K562 (cell line): ENCODE results near the gene KIFC3. TPM values are rescaled to one million over a fixed set of nuclear protein-coding genes. Genes with fewer than 3 reads are reported as not detected.
A peak's percentile ranks its signal among the peaks of the same experiment; 100 is the strongest.

Experiments used
- ATAC-seq: fragments of 200-7000 bp; cut with Tn5 transposase; 3 replicates; pipeline ENCODE4 v1.9.1; 2020; ENCODE audit warnings: moderate library complexity
- BruUV-seq: library from RNA; stranded (reverse); fragments of 400-500 nt; replicated peaks from 2 replicates; lab custom pipeline; 2021; lab: Mats Ljungman, UMichigan
- CTCF ChIA-PET: fragments of 300-600 bp; formaldehyde crosslinking; extraction: SDS; loops from one replicate; lab custom pipeline; 2021; ENCODE audit warnings: low intra/inter-chr PET ratio; lab: Yijun Ruan, JAX
- POLR2A ChIA-PET: fragments of 300-600, 350-650 bp; sonication (Branson Sonifier 250); formaldehyde crosslinking; extraction: SDS; loops from one replicate; lab custom pipeline; 2021; ENCODE audit warnings: antibody characterized with exemption, inconsistent platforms; lab: Yijun Ruan, JAX
- DNase-seq, 4 experiments: peaks; one replicate each; pipeline versions ENCODE4 v3.0.0 to v3.0.0-alpha.2; 2011 to 2018; ENCODE audit warnings: low spot score in 3 of 4, mixed read lengths in 3 of 4; ENCODE audit errors: extremely low read depth in 1 of 4
- FAIRE-seq: peaks from 2 replicates; lab custom pipeline; 2011; peaks lifted over from hg19 to GRCh38; lab: Jason Lieb, UNC
- H2AFZ ChIP-seq: 2 replicates; pipeline ENCODE4 v1.6.0; 2011; ENCODE audit warnings: low read depth, low read length, control low read depth, inconsistent platforms
- H3K27ac ChIP-seq: fragments of 200-600 bp; 3 replicates; pipeline ENCODE4 v1.8.0; 2011; ENCODE audit warnings: low read depth, mild to moderate bottlenecking, control low read depth, inconsistent platforms, low read length, moderate library complexity, mixed read lengths; ENCODE audit errors: extremely low read depth
- H3K27me3 ChIP-seq, 2 experiments: fragments of 300-600 bp in 1 of 2; 2 replicates in 1 of 2; 3 replicates in 1 of 2; pipeline versions ENCODE4 v1.6.0 to v1.8.0; 2011; ENCODE audit warnings: inconsistent platforms in 2 of 2, low read length in 2 of 2, mild to moderate bottlenecking in 1 of 2, mixed read lengths in 1 of 2, moderate library complexity in 1 of 2; ENCODE audit not compliant: control insufficient read depth in 2 of 2, insufficient read depth in 2 of 2
- H3K36me3 ChIP-seq: fragments of 300-600 bp; 3 replicates; pipeline ENCODE4 v1.8.0; 2011; ENCODE audit warnings: mild to moderate bottlenecking, low read length, inconsistent platforms; ENCODE audit not compliant: control insufficient read depth, insufficient read depth
- H3K4me1 ChIP-seq, 2 experiments: fragments of 200-600 bp in 1 of 2; replicated peaks in 1 of 2; 2 replicates in 1 of 2; 3 replicates in 1 of 2; pipeline versions ENCODE4 v1.5.1 to v1.8.0; 2011; ENCODE audit warnings: inconsistent platforms in 2 of 2, low read length in 2 of 2, mild to moderate bottlenecking in 1 of 2, mixed read lengths in 1 of 2, moderate library complexity in 1 of 2; ENCODE audit not compliant: control insufficient read depth in 2 of 2, insufficient read depth in 2 of 2
- H3K4me2 ChIP-seq: 2 replicates; pipeline ENCODE4 v1.6.1; 2011; ENCODE audit warnings: low read length, control low read depth, inconsistent platforms, mixed read lengths; ENCODE audit not compliant: insufficient read depth
- H3K4me3 ChIP-seq: fragments of 200-600 bp; sonication (generic), shearing (Covaris generic); 2 replicates; pipeline ENCODE4 v1.5.1; 2016; ENCODE audit warnings: control low read depth, inconsistent platforms
- H3K79me2 ChIP-seq: fragments of 200-600 bp; 3 replicates; pipeline ENCODE4 v1.8.0; 2011; ENCODE audit warnings: low read length, inconsistent platforms; ENCODE audit not compliant: control insufficient read depth, insufficient read depth
- H3K9ac ChIP-seq, 2 experiments: 2 replicates each; pipeline versions ENCODE4 v1.6.0 to v1.6.1; 2011; ENCODE audit warnings: low read depth in 2 of 2, low read length in 2 of 2, control low read depth in 1 of 2, inconsistent platforms in 1 of 2, mild to moderate bottlenecking in 1 of 2, mixed read lengths in 1 of 2; ENCODE audit not compliant: insufficient read depth in 1 of 2
- H3K9me1 ChIP-seq: one replicate; pipeline ENCODE4 v1.6.0; 2011; ENCODE audit warnings: inconsistent platforms, mild to moderate bottlenecking, low read length, moderate library complexity; ENCODE audit not compliant: control insufficient read depth, insufficient read depth
- H3K9me3 ChIP-seq: replicated peaks from 2 replicates; pipeline ENCODE4 v1.5.1; 2011; ENCODE audit warnings: low read depth, low read length, inconsistent platforms; ENCODE audit not compliant: control insufficient read depth, insufficient read depth
- H4K20me1 ChIP-seq: replicated peaks from 2 replicates; pipeline ENCODE4 v1.6.1; 2011; ENCODE audit warnings: low read length, inconsistent platforms, mixed read lengths; ENCODE audit not compliant: control insufficient read depth, insufficient read depth
- POLR2B ChIP-seq: fragments of 450-650 bp; IDR thresholded peaks from 2 replicates; pipeline ENCODE4 v1.6.1; 2018; ENCODE audit warnings: low read depth; ENCODE audit not compliant: partially characterized antibody
- POLR2G ChIP-seq: fragments of 200-400 bp; formaldehyde crosslinking; IDR thresholded peaks from 2 replicates; pipeline ENCODE4 v1.6.1; 2017; ENCODE audit warnings: low read depth, mild to moderate bottlenecking, antibody characterized with exemption, low read length, moderate library complexity
- RBFOX2 ChIP-seq: fragments of 200-400 bp; formaldehyde crosslinking; IDR thresholded peaks from 2 replicates; pipeline ENCODE4 v1.6.1; 2017; ENCODE audit warnings: low read depth, mild to moderate bottlenecking, low read length, moderate library complexity
- RBM22 ChIP-seq: fragments of 200-400 bp; formaldehyde crosslinking; IDR thresholded peaks from 2 replicates; pipeline ENCODE4 v1.6.1; 2018; ENCODE audit warnings: low read length, low read depth; ENCODE audit not compliant: poor library complexity, severe bottlenecking
- SAFB ChIP-seq: fragments of 200-400 bp; formaldehyde crosslinking; IDR thresholded peaks from 2 replicates; pipeline ENCODE4 v1.6.1; 2017; ENCODE audit warnings: low read depth, low read length, borderline replicate concordance
- SRSF9 ChIP-seq: fragments of 200-400 bp; formaldehyde crosslinking; IDR thresholded peaks from 2 replicates; pipeline ENCODE4 v1.6.1; 2017; ENCODE audit warnings: low read depth, low read length, borderline replicate concordance
- ZBTB33 ChIP-seq: sonication (generic); formaldehyde crosslinking; IDR thresholded peaks from 2 replicates; pipeline ENCODE4 v1.8.1; 2023; ENCODE audit warnings: mild to moderate bottlenecking, missing genetic modification reagents
- ZNF263 ChIP-seq: sonication (generic); formaldehyde crosslinking; IDR thresholded peaks from 2 replicates; pipeline ENCODE4 v1.8.0; 2022; ENCODE audit warnings: mild to moderate bottlenecking, missing genetic modification reagents, borderline replicate concordance
- ZNF274 ChIP-seq: IDR thresholded peaks from 2 replicates; pipeline ENCODE4 v1.6.1; 2011; ENCODE audit warnings: low read depth, mild to moderate bottlenecking, low read length, moderate library complexity, borderline replicate concordance
- ZNF347 ChIP-seq: fragments of 450-650 bp; formaldehyde crosslinking; IDR thresholded peaks from 2 replicates; pipeline ENCODE4 v1.4.0; 2020; ENCODE audit warnings: low read depth, mild to moderate bottlenecking, moderate library complexity
- ZNF436 ChIP-seq: fragments of 250-450, 450-650 bp; sonication (Bioruptor Pico); formaldehyde crosslinking; IDR thresholded peaks from 2 replicates; pipeline ENCODE4 v1.7.0; 2020; ENCODE audit warnings: mild to moderate bottlenecking
- ZNF75A ChIP-seq: fragments of 450-650 bp; formaldehyde crosslinking; IDR thresholded peaks from 2 replicates; pipeline ENCODE4 v1.4.0; 2020; ENCODE audit warnings: mild to moderate bottlenecking
- ZNF780A ChIP-seq: fragments of 250-450 bp; sonication (Bioruptor Pico); IDR thresholded peaks from 2 replicates; pipeline ENCODE4 v1.5.0; 2021; ENCODE audit warnings: mild to moderate bottlenecking
- WGBS: fragments of 100-300 bp; shearing (Covaris generic); methylation state at CpG from one replicate; pipeline ENCODE4 v1.1.6; 2016; ENCODE audit warnings: low coverage, mixed read lengths; ENCODE audit not compliant: insufficient coverage; ENCODE audit errors: missing lambda C conversion rate; 5-methylcytosine and 5-hydroxymethylcytosine counted together
- in situ Hi-C: fragments of 300-500 bp; cut with MboI; formaldehyde crosslinking; loops from 4 replicates; pipeline ENCODE4 v1.15.0; 2018; ENCODE audit warnings: inconsistent platforms, mixed read lengths
- intact Hi-C: fragments of 100-400 bp; cut with micrococcal nuclease; formaldehyde crosslinking; loops from 2 replicates; pipeline ENCODE4 v1.14.2; 2022
- polyA plus RNA-seq, 8 experiments: library from polyadenylated mRNA; depleted of rRNA in 4 of 8; stranded (reverse) in 5 of 8; unstranded in 3 of 8; fragments of >200 nt; fragmentation: Nextera tagmentation in 2 of 8; fragmentation: Illumina TruSeq in 1 of 8; extraction: Ambion mirVana in 2 of 8; extraction: Trizol in 1 of 8; gene quantifications; 2 replicates each; pipeline versions ENCODE4 v1.2.1 to v1.2.3, GENCODE V29; 2011 to 2014; ENCODE audit warnings: inconsistent platforms in 1 of 8, missing spikeins in 1 of 8
- total RNA-seq, 7 experiments: library from RNA; depleted of rRNA in 6 of 7; stranded (reverse); fragments of >200 nt in 6 of 7; fragmentation: Illumina TruSeq in 2 of 7; extraction: Trizol in 2 of 7; gene quantifications; 2 replicates each; pipeline versions ENCODE4 v1.2.1 to v1.2.3, GENCODE V29; 2011 to 2021; ENCODE audit warnings: low replicate concordance in 1 of 7

Gene KIFC3
- total and polyA plus RNA-seq, 9 of the 15 experiments (the other 6 are each of a cell fraction or from before 2014, with no cell fraction given) = 0.23 to 105 (median 26.2) TPM

DNA sequence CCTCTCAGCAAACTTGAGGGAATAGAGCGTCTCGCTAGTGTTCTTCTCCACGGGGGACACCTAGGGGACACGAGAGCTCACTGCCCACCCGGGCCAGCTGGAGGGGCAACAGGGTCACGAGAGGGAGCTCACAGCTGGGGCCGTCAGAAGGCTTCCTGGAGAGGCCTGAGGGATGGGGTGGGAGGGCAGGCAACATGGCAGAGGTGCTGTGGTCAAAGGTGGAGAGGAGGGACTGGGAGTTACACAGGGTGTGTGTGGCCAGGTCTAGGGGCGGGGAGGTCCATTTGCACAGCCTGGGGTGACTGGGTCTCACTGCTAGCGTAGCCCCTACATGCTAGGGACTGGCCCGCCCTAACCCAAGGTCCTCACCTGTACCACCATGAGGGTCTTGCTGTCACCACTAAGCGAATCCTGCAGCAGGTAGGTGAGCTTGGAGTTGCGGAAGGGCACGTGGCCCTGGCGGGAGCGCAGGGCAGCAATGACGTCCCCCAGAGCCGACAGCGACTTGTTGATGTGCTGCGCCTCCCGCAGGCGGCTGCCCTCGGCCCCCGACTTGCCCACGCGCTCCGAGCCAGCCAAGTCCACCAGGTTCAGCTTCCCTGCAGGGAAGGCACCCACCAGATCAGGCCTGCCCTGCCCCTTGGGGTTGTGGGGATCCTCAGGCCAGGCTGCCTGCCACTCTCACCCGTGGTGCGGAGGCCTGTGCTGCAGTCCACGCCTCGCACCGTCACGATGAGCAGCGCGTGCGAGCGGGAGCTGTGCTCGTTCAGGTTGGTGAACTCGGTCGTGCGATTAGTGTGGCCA, 41.7 kb downstream of the KIFC3 start:
- peak; percentile 66 for TF ChIP-seq RBM22
- no peak for TF ChIP-seq ZNF347 (CRISPR knock-in tag)
- no peak for TF ChIP-seq ZNF780A
- TF ChIP-seq ZBTB33 (CRISPR knock-in tag) = peak; percentile 77
- no peak for TF ChIP-seq ZNF274
- no peak for TF ChIP-seq SRSF9
- TF ChIP-seq POLR2G = peak; percentile 73
- TF ChIP-seq ZNF263 (CRISPR knock-in tag) = no peak
- no peak for TF ChIP-seq ZNF75A (CRISPR knock-in tag)
- TF ChIP-seq SAFB = no peak
- no peak for TF ChIP-seq POLR2B
- no peak for TF ChIP-seq ZNF436 (CRISPR knock-in tag)
- 0 out of 2 replicates have a peak, but pooled peaks have one; percentile 24 for TF ChIP-seq RBFOX2
- TF ChIP-seq, all 486 proteins: peak for 4
- Histone ChIP-seq H3K36me3 (peaks cover 87% of the 10 kb centered on the region; the same call in 2 of the 3 replicates), H3K9me3 (no peaks in the 10 kb centered on the region), H3K79me2 (no peaks in the 10 kb centered on the region), H3K27me3 (no peaks in the 10 kb centered on the region), H3K4me3 (no peak overlapping the region), H3K9me1 (no peaks in the 10 kb centered on the region), H3K27ac (no peak overlapping the region), H4K20me1 (peaks cover 4% of the 10 kb centered on the region; the same call in 1 of the 2 replicates), H3K4me2 (no peak overlapping the region), H3K9ac (peak overlapping the region in 1 of 2 experiments; percentile 73; a peak in 2 of 4 replicates), H2AFZ (no peak overlapping the region), H3K4me1 (peaks cover 4 to 66% of the 10 kb centered on the region in 2 experiments; a peak in 3 of 5 replicates)
- no TSS peak for BruUV-seq
- ATAC-seq = no peak
- in situ Hi-C loops = no loop called here
- FAIRE-seq = no peak
- intact Hi-C loops = no loop called here
- DNase-seq = no peak
- ChIA-PET POLR2A (interaction anchor here (0.6 to 1.3 kb wide), 7 partner anchors 9 to 170 kb away, joined by 3 to 6 read pairs (median 3); no protein-coding TSS in a partner anchor), CTCF (no interaction called here)
- WGBS = 88% methylated on average over 24 of the region's 40 CpGs
